Panc1 (cell line): Measurements from ENCODE around the gene NOC2L. TPM values are rescaled to one million over a fixed set of nuclear protein-coding genes. Genes with fewer than 3 reads are reported as not detected.

Experiments
- ATAC-seq: fragments of 200-7000 bp; cut with Tn5 transposase; 2 replicates; pipeline ENCODE4 v1.9.1; 2020; ENCODE audit warnings: mild to moderate bottlenecking, moderate library complexity
- BruUV-seq: library from RNA; stranded (reverse); fragments of 400-500 nt; replicated peaks from 2 replicates; lab custom pipeline; 2021; lab: Mats Ljungman, UMichigan
- CTCF ChIA-PET: fragments of 300-600 bp; sonication (Branson Sonifier 250); formaldehyde crosslinking; loops from one replicate; lab custom pipeline; 2022; ENCODE audit warnings: antibody characterized with exemption; lab: Charles Lee
- POLR2A ChIA-PET: fragments of 300-600 bp; sonication (Branson Sonifier 250); formaldehyde crosslinking; loops from one replicate; lab custom pipeline; 2022; ENCODE audit warnings: antibody characterized with exemption; lab: Charles Lee
- DNase-seq: peaks from one replicate; pipeline ENCODE4 v3.0.0-alpha.2; 2010; ENCODE audit warnings: low read depth, low spot score
- H3K27ac ChIP-seq: 2 replicates; pipeline ENCODE4 v1.5.1; 2011; ENCODE audit warnings: mild to moderate bottlenecking, low read length, inconsistent platforms
- H3K27me3 ChIP-seq: fragments of 200-500 bp; sonication (Bioruptor generic); 2 replicates; pipeline ENCODE4 v1.6.0; 2014; ENCODE audit warnings: low read length, inconsistent platforms; ENCODE audit not compliant: control insufficient read depth, insufficient read depth
- H3K36me3 ChIP-seq: fragments of 200-500 bp; sonication (Bioruptor generic); 2 replicates; pipeline ENCODE4 v1.5.1; 2014; ENCODE audit warnings: inconsistent platforms, mild to moderate bottlenecking, low read length, moderate library complexity; ENCODE audit not compliant: control insufficient read depth, insufficient read depth
- H3K4me1 ChIP-seq: 2 replicates; pipeline ENCODE4 v1.5.1; 2011; ENCODE audit warnings: inconsistent platforms, mild to moderate bottlenecking, low read length, moderate library complexity; ENCODE audit not compliant: control insufficient read depth, insufficient read depth
- H3K4me3 ChIP-seq, 2 experiments: 2 replicates each; pipeline ENCODE4 v1.5.1; 2011 to 2012; ENCODE audit warnings: low read depth in 2 of 2, low read length in 2 of 2, mild to moderate bottlenecking in 2 of 2, inconsistent platforms in 1 of 2, moderate library complexity in 1 of 2
- H3K9me3 ChIP-seq: fragments of 200-500 bp; sonication (Bioruptor generic); 2 replicates; pipeline ENCODE4 v1.5.1; 2014; ENCODE audit warnings: low read depth, mild to moderate bottlenecking, inconsistent platforms, low read length, moderate library complexity; ENCODE audit not compliant: control insufficient read depth, insufficient read depth
- POLR2AphosphoS5 ChIP-seq: IDR thresholded peaks from 2 replicates; pipeline ENCODE4 v1.6.1; 2012; ENCODE audit warnings: mild to moderate bottlenecking, low read depth, low read length, moderate library complexity
- SIN3A ChIP-seq: IDR thresholded peaks from 2 replicates; pipeline ENCODE4 v1.6.1; 2012; ENCODE audit warnings: low read depth, mild to moderate bottlenecking, low read length, moderate library complexity, borderline replicate concordance; ENCODE audit not compliant: insufficient read depth
- TCF7L2 ChIP-seq: IDR thresholded peaks from 2 replicates; pipeline ENCODE4 v1.6.1; 2011; ENCODE audit warnings: mild to moderate bottlenecking, low read depth, low read length, inconsistent platforms
- in situ Hi-C: cut with HindIII; loops from 2 replicates; pipeline ENCODE4 v1.10.0; 2016; ENCODE audit warnings: low sequenced_read_pairs, low pct_unique_long_range_greater_than_20kb
- intact Hi-C: fragments of 100-400 bp; cut with micrococcal nuclease; formaldehyde crosslinking; loops from one replicate; pipeline ENCODE4 v1.10.0; 2022; ENCODE audit not compliant: unreplicated experiment
- total RNA-seq: library from RNA; stranded (reverse); gene quantifications from one replicate; pipeline ENCODE4 v1.2.1, GENCODE V29; 2021; ENCODE audit not compliant: unreplicated experiment
- TF ChIP-seq, protein P1 (sequence below): fragments of 450-650 bp; IDR thresholded peaks from 2 replicates; pipeline ENCODE4 v1.5.1; 2017; ENCODE audit warnings: mild to moderate bottlenecking
- TF ChIP-seq, protein P2 (sequence below), 2 experiments: IDR thresholded peaks; 2 replicates each; pipeline ENCODE4 v1.6.1; 2011 to 2012; ENCODE audit warnings: low read depth in 2 of 2, control low read depth in 1 of 2, low read length in 1 of 2, mild to moderate bottlenecking in 1 of 2, moderate library complexity in 1 of 2; ENCODE audit not compliant: insufficient read depth in 1 of 2

NOC2L gene
- total RNA-seq, 1 experiment from 2014 or later: 193 TPM

DNA sequence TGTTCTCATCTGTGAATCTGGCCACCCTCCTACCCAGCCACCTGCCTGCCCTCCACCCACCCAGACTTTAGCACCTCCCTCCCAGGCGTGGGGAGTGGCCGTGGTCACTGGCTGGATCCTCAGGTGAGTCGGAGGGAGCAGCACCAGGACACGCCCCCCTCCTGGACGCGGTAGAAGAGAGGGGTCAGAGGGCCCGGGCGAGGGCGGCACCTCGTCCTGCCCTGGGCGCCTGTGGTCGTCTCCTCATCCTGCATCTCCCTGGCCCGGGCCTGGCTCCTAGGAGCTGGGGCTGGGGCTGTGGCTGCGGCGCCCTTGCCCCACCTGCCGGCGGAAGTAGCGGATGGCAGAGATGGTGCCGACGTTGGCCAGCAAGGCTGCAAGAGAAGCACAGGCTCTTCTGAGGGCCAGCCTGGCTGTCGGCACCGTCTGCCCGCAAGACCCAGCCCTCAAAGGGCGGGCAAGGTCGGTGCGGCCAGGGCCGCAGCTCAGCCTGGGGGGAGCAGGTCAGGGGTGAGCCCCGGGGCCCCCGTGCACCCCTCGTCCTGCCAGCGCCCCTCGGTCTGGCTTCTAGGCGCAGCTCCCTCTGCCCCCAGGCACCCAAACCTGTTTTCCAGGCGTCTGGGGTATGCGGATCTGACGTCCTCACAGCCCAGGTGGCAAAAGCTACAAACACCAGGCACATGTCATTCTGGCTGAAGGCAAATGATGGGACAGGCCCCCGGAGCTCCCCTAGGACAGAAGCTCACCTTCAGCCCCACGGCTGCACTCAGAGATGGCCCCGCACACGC lies 17.0 kb upstream of the NOC2L start:
- no TSS peak for BruUV-seq
- ATAC-seq (peak; percentile 94), DNase-seq (no peak)
- intact Hi-C loops (no loop called here), in situ Hi-C loops (no loop called here)
- TF ChIP-seq POLR2AphosphoS5 (peak; percentile 45), TCF7L2 (no peak), SIN3A (peak; percentile 75; the same call in 1 of the 2 replicates)
- TF ChIP-seq, protein P1, sequence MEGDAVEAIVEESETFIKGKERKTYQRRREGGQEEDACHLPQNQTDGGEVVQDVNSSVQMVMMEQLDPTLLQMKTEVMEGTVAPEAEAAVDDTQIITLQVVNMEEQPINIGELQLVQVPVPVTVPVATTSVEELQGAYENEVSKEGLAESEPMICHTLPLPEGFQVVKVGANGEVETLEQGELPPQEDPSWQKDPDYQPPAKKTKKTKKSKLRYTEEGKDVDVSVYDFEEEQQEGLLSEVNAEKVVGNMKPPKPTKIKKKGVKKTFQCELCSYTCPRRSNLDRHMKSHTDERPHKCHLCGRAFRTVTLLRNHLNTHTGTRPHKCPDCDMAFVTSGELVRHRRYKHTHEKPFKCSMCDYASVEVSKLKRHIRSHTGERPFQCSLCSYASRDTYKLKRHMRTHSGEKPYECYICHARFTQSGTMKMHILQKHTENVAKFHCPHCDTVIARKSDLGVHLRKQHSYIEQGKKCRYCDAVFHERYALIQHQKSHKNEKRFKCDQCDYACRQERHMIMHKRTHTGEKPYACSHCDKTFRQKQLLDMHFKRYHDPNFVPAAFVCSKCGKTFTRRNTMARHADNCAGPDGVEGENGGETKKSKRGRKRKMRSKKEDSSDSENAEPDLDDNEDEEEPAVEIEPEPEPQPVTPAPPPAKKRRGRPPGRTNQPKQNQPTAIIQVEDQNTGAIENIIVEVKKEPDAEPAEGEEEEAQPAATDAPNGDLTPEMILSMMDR: peak; percentile 94
- TF ChIP-seq, protein P2, sequence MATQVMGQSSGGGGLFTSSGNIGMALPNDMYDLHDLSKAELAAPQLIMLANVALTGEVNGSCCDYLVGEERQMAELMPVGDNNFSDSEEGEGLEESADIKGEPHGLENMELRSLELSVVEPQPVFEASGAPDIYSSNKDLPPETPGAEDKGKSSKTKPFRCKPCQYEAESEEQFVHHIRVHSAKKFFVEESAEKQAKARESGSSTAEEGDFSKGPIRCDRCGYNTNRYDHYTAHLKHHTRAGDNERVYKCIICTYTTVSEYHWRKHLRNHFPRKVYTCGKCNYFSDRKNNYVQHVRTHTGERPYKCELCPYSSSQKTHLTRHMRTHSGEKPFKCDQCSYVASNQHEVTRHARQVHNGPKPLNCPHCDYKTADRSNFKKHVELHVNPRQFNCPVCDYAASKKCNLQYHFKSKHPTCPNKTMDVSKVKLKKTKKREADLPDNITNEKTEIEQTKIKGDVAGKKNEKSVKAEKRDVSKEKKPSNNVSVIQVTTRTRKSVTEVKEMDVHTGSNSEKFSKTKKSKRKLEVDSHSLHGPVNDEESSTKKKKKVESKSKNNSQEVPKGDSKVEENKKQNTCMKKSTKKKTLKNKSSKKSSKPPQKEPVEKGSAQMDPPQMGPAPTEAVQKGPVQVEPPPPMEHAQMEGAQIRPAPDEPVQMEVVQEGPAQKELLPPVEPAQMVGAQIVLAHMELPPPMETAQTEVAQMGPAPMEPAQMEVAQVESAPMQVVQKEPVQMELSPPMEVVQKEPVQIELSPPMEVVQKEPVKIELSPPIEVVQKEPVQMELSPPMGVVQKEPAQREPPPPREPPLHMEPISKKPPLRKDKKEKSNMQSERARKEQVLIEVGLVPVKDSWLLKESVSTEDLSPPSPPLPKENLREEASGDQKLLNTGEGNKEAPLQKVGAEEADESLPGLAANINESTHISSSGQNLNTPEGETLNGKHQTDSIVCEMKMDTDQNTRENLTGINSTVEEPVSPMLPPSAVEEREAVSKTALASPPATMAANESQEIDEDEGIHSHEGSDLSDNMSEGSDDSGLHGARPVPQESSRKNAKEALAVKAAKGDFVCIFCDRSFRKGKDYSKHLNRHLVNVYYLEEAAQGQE (IDR thresholded peaks at IDR 0.05; ENCODE audit: insufficient read depth in 1 of 2, low read depth in 2 of 2, low read length in 1 of 2): no peak
- Histone ChIP-seq H3K27ac (peak overlapping the region; percentile 70; the same call in 1 of the 2 replicates), H3K36me3 (no peaks in the 10 kb centered on the region), H3K4me3 (peak overlapping the region; percentile 53 to 61), H3K27me3 (no peaks in the 10 kb centered on the region), H3K9me3 (no peaks in the 10 kb centered on the region), H3K4me1 (peaks cover 4% of the 10 kb centered on the region; the same call in 1 of the 2 replicates)
- ChIA-PET CTCF (interaction anchor here (0.7 to 1.4 kb wide), 2 partner anchors 37 to 71 kb away, joined by 3 to 7 read pairs; no protein-coding TSS in a partner anchor), POLR2A (interaction anchor here (0.6 to 0.7 kb wide), 3 partner anchors 9 to 334 kb away, joined by 3 to 4 read pairs (median 4); no protein-coding TSS in a partner anchor)

DNA sequence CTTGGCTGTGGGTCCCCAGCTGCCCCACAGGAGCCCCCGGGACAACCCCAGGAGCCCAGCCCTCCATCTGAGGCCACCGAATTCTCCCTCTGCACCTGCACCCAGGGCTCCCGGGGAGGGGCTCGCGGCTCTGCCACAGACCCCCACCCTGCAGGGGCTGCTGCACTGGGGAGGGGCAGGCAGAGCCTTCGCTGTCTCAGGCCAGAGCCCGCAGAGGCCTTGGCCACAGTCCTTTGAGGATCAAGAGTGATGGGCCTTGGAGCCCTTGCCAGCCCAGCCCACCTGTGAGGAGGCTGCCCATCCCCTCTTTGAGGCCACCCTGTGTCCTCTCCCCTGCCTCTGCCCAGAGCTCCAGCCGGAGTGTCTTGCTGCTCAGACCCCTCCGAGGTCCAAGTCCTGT lies 16.3 kb upstream of the NOC2L start:
- H3K27ac ChIP-seq: no peak overlapping the region
- in situ Hi-C loops (no loop called here), intact Hi-C loops (no loop called here)

More for the DNA sequence above, 16.3 kb upstream of the NOC2L start:
- DNase-seq: no peak
- no peak for TF ChIP-seq SIN3A
- no peak for TF ChIP-seq TCF7L2
- TF ChIP-seq, protein P2 (IDR thresholded peaks at IDR 0.05; ENCODE audit: insufficient read depth in 1 of 2, low read depth in 2 of 2, low read length in 1 of 2): no peak
- no peak for TF ChIP-seq POLR2AphosphoS5
- TF ChIP-seq, protein P1: no peak
- no peaks in the 10 kb centered on the region for H3K36me3 ChIP-seq
- H3K9me3 ChIP-seq: no peaks in the 10 kb centered on the region
- ChIA-PET POLR2A (no interaction called here), CTCF (interaction anchor here (0.5 to 1.4 kb wide), 2 partner anchors 70 to 94 kb away, joined by 3 to 7 read pairs; no protein-coding TSS in a partner anchor)
- ATAC-seq: no peak
- TSS peak; percentile 80 for BruUV-seq
- H3K4me3 ChIP-seq: peak overlapping the region in 1 of 2 experiments; percentile 61; a peak in 3 of 4 replicates
- H3K4me1 ChIP-seq: 0 out of 2 replicates have a peak, but pooled peaks cover 4% of the 10 kb centered on the region
- no peaks in the 10 kb centered on the region for H3K27me3 ChIP-seq
